HG03175 (cell line): ENCODE measurements around the gene KCNH1.
"Not testable (repeated sequence)": the region's sequence is repeated elsewhere in the genome, so short reads cannot be mapped to it uniquely, and the experiment has no call there.

ENCODE experiments used
- ATAC-seq: cut with Tn5 transposase; IDR thresholded peaks from one replicate; pipeline ENCODE4 v1.9.1; 2021; ENCODE audit warnings: mild to moderate bottlenecking, moderate library complexity; ENCODE audit not compliant: unreplicated experiment

Gene KCNH1

DNA sequence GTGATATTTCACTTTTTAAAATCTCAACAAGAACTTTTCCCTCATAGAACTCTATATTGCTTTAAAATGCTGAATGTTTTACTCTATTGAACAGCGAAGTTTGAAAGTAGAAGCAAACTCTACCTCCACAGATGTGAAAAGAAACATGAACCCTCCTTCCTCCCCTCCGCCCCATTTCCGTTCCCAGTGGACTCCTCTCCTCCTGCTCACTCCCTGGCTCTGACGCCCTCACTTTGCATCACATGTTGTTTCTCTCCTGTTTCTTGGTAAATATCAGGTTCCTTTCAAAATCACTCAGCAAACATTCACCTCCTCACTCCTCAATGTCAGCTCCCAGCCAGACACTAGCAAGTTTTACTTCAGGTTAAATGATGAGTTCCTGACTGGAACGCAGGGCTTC lies 34.6 kb downstream of the KCNH1 start:
- ATAC-seq: no peak

DNA sequence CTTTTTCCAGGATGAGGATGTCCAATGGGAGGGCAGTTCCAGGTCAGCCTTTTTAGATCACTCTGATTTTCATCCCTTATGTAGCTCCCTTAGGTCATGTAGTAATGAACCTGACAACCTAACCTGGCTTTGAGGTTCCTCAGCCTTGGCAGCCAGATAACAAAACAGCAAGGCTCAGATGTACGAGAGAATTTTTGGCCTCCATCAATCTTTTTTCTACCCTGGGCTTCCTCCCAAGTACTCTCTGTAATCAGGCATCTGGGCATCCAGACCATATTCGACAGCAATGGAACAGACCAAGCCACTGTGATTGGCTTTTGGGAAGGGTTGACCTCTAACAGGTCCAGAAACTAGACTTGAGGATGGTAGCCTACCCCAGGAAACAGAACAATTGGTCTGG lies 38.6 kb downstream of the KCNH1 start:
- no peak for ATAC-seq

GRCh38 chr1:211092955-211093354 lies 41.0 kb downstream of the KCNH1 start:
- no peak for ATAC-seq

- no peak for ATAC-seq
Measured at GRCh38 chr1:211091867-211092266, 42.1 kb downstream of the KCNH1 start.

GRCh38 chr1:211089536-211089935 lies 44.4 kb downstream of the KCNH1 start:
- ATAC-seq: no peak

DNA sequence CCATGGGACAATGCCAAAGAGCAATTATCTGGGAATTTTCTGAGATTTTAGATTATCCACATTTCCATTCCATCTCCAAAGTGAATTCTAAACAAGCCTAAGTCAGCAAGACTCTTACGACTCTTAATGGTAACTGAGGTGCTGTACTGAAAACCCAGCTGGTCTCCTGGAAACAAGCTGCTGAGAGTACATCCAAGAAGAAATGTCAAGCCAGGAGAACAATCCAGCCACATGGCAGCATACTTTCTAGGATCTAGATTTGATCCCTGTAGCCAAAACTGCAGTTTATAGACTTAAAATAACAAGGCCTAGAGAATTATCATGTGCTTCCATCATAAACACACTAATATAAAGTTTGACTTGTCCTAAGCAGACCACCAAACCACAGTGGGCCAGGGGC lies 45.8 kb downstream of the KCNH1 start:
- ATAC-seq: no peak

DNA sequence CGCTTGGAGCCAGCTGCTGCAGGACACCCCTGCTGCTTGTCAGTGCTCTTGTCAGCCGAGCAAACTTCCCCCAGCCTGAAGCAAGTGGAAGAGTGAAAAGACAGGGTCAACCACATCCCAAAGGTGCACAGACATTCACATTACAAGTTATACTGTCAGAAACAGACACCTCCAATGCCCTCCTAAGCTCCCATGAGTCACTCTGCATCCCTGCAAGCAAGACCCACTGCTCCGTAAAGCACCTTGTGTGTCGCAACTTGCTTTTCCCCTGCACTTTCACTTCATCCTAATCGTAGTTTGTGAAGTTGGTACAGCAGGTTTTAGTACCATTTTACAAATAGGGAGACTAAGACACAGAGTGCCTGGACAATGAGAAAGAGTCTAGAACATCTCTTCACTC lies 51.1 kb downstream of the KCNH1 start:
- no peak for ATAC-seq

GRCh38 chr1:211081447-211081846 lies 52.5 kb downstream of the KCNH1 start:
- ATAC-seq: not testable (repeated sequence)

GRCh38 chr1:211068976-211069375 lies 65.0 kb downstream of the KCNH1 start:
- no peak for ATAC-seq

- ATAC-seq: no peak
Measured at GRCh38 chr1:211066781-211067384, 67.1 kb downstream of the KCNH1 start.

DNA sequence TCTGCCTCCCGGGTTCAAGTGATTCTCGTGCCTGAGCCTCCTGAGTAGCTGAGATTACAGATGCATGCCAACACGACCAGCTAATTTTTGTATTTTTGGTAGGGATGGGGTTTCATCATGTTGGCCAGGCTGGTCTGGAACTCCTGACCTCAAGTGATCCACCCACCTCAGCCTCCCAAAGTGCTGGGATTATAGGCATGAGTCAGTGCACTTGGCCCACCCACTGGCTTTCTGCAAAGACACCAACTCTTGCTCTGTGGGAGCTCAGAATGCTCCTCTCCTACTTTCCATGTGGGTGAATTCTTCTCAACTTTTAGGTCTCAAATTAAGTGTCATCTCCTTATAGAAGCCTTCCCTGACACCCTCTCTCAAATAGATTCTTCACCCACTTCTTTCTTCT lies 92.1 kb downstream of the KCNH1 start:
- not testable (repeated sequence) for ATAC-seq

DNA sequence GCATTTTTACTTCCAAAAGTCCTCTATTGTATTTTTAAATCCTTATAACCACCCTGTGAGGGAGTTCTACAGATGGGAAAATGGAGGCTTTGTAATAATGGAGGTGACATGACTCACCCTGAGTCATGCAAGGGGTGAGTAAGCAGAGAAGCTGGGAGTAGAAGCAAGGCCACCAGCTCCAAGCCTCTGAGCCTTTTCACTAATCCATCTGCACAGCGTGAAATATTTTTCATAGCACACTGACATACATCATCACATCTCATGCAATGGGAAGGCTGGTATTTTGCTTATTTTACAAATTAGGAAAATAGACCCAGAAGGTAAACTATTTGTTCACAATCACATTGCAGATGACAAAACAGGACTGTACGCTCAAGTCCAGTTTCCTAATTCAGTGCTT lies 96.9 kb downstream of the KCNH1 start:
- no peak for ATAC-seq

DNA sequence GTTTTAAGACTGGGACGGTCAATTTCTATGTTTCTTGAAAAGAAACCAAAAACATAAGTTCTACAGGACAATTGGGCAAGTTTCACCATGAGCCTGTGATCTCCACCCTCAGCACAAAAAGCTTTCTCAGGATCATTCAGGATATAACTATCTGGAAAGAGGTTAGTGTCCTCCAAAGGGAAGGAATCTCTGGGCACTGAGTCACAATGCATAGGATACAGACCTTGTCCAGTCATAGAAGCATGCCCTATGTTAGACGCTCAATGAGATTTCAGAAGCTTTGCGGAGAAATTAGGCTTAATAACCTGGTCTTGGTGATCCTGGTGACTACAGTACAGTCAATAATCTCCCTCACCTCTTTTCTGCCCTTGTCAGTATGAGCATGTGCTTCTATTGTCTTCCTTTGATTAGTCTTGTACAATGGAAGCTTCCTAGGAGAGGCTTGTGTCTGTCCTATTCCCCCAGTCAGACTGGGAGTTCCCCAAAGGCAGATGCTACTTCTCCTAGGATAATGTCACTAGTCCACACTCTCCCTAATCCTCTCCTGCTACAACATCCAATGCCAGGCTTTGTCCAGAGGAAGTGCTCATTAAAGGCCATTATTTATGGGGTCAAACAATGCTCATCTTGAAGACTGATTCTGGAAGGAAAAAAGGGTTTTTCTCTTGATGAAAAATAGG lies 97.4 kb downstream of the KCNH1 start:
- ATAC-seq: no peak

- no peak for ATAC-seq
Measured at GRCh38 chr1:211035821-211036380, 98.0 kb downstream of the KCNH1 start.

DNA sequence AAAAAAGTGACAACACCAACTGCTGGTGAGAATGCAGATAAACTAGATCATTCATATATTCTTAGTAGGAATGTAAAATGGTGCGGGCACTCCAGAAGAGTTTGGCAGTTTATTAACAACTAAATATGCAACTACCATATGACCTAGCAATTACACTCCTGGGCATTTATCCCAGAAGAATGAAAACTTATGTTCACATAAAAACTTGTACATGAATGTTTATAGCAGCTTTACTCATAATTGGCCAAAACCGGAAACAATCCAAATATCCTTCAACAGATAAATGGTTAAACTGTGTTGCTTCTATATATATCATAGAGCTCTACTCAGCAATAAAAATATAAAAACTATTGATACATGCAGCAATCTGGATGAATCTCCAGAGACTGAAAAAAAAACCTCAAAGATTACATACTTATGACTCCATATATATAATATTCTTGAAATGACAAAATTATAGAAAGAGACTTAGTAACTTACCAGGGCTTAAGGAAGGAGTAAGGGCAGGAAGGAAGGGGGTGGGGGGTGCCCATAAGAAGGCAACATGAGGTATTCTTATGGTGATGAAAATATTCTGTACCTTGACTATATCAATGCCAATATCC lies 99.9 kb downstream of the KCNH1 start:
- ATAC-seq: no peak

- ATAC-seq: no peak
Measured at GRCh38 chr1:211024901-211025300, 109.0 kb downstream of the KCNH1 start.

DNA sequence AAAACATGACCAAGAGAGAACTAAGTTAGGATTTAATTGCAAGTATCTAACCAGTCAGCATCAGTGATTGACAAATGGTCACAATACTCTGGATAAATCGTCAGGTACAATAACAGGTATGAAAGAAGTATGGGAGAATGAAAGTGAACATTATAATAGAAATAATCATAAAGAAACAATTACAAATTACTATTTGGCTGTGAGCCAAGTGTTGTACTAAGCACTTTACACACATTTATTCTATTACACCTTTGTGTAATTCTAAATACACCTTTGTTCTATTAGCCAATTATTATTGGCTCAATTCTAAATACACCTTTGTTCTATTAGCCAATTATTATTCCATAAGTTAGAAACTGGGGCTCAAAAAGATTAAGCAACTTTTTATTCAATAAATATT lies 114.7 kb downstream of the KCNH1 start:
- ATAC-seq: no peak

GRCh38 chr1:211018690-211019089 lies 115.3 kb downstream of the KCNH1 start:
- no peak for ATAC-seq

DNA sequence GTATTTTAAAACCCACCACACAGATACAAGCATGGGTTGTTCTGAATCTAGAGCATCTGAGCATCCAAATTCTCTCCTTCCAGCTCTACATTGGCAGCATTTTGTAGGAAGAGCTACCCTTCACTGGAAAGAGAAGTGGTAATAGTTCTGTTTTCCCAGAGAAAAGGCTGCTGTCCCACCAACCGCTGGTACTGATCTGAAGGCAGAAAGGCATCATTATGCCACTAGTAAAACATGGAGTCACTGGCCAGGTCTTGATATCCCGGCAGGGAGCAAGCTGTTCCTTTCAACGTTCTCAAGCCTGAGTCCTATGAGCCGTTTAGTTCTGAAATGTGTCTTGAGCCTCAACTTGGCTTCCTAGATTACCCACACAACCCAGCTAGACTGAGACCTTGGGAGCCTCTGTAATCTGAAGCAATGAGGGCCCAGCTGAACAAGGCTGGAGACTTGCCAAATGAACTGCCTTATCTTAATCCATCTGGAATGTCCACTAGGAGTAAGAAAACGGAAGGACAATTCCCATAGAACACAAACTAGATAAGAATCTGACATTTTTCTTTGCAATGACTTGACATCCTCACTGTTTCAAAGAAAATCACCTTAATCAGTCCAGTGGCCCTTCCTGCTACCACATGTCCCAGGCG lies 116.8 kb downstream of the KCNH1 start:
- no peak for ATAC-seq

- no peak for ATAC-seq
Measured at GRCh38 chr1:211014275-211014674, 119.7 kb downstream of the KCNH1 start.

- ATAC-seq: no peak
Measured at GRCh38 chr1:211013346-211014240, 120.4 kb downstream of the KCNH1 start.
